Stimulated activated memory B cell treated with anti-CD40 and anti-IgM and Interleukin-4, amounts not matched to agents 10 μg/mL and 1 μg/mL and 100 μg/mL, for 72 hours (primary cell): ENCODE results near the gene ATP7B.

ENCODE experiments used
- ATAC-seq: fragments of 150-1000 bp; cut with Tn5 transposase; 2 replicates; pipeline ENCODE4 v1.10.0; 2021
- H3K27ac Mint-ChIP-seq: one replicate; pipeline ENCODE4 v1.8.0; 2022; ENCODE audit warnings: mild to moderate bottlenecking, mixed read lengths
- H3K27me3 Mint-ChIP-seq: one replicate; pipeline ENCODE4 v1.8.0; 2022; ENCODE audit warnings: mixed read lengths
- H3K36me3 Mint-ChIP-seq: one replicate; pipeline ENCODE4 v1.8.0; 2022; ENCODE audit warnings: mixed read lengths
- H3K4me1 Mint-ChIP-seq: one replicate; pipeline ENCODE4 v1.8.0; 2022; ENCODE audit warnings: mixed read lengths
- H3K4me3 Mint-ChIP-seq: one replicate; pipeline ENCODE4 v1.8.0; 2022; ENCODE audit warnings: mild to moderate bottlenecking, moderate library complexity, mixed read lengths
- H3K9me3 Mint-ChIP-seq: one replicate; pipeline ENCODE4 v1.8.0; 2022; ENCODE audit warnings: mixed read lengths

Gene ATP7B

GRCh38 chr13:51931606-51932005 lies 79.6 kb downstream of the ATP7B start:
- no peaks in the 10 kb centered on the region for H3K36me3 Mint-ChIP-seq
- H3K9me3 Mint-ChIP-seq, result no peaks in the 10 kb centered on the region
- ATAC-seq, result no peak
- H3K27ac Mint-ChIP-seq, result no peak overlapping the region
- no peak overlapping the region for H3K4me3 Mint-ChIP-seq
- H3K27me3 Mint-ChIP-seq, result peaks cover 7% of the 10 kb centered on the region
- H3K4me1 Mint-ChIP-seq, result no peaks in the 10 kb centered on the region

- no peaks in the 10 kb centered on the region for H3K4me1 Mint-ChIP-seq
- H3K4me3 Mint-ChIP-seq, result no peak overlapping the region
Measured at GRCh38 chr13:51929699-51930098, 81.6 kb downstream of the ATP7B start.

GRCh38 chr13:51928231-51928630 lies 83.0 kb downstream of the ATP7B start:
- ATAC-seq, result peak; percentile 54
- Mint-ChIP-seq H3K36me3 (no peaks in the 10 kb centered on the region), H3K27me3 (peaks cover 41% of the 10 kb centered on the region), H3K9me3 (no peaks in the 10 kb centered on the region), H3K27ac (no peak overlapping the region), H3K4me3 (no peak overlapping the region), H3K4me1 (peaks cover 10% of the 10 kb centered on the region)

More at GRCh38 chr13:51929699-51930098, 81.6 kb downstream of the ATP7B start:
- Mint-ChIP-seq H3K36me3 (no peaks in the 10 kb centered on the region), H3K27ac (no peak overlapping the region), H3K9me3 (no peaks in the 10 kb centered on the region), H3K27me3 (peaks cover 26% of the 10 kb centered on the region)
- ATAC-seq, result no peak

GRCh38 chr13:51927129-51927528 lies 84.1 kb downstream of the ATP7B start:
- Mint-ChIP-seq H3K4me1 (peaks cover 19% of the 10 kb centered on the region), H3K27ac (no peak overlapping the region), H3K4me3 (no peak overlapping the region), H3K9me3 (no peaks in the 10 kb centered on the region), H3K36me3 (no peaks in the 10 kb centered on the region), H3K27me3 (peaks cover 41% of the 10 kb centered on the region)
- ATAC-seq, result no peak

- no peak overlapping the region for H3K4me3 Mint-ChIP-seq
- H3K27me3 Mint-ChIP-seq, result peaks cover 40% of the 10 kb centered on the region
- H3K27ac Mint-ChIP-seq, result no peak overlapping the region
- ATAC-seq, result no peak
- H3K36me3 Mint-ChIP-seq, result no peaks in the 10 kb centered on the region
- H3K9me3 Mint-ChIP-seq, result no peaks in the 10 kb centered on the region
- peaks cover 24% of the 10 kb centered on the region for H3K4me1 Mint-ChIP-seq
Measured at GRCh38 chr13:51926528-51926885, 84.7 kb downstream of the ATP7B start.

- no peak for ATAC-seq
- Mint-ChIP-seq H3K9me3 (no peaks in the 10 kb centered on the region), H3K27me3 (peaks cover 40% of the 10 kb centered on the region), H3K4me1 (peaks cover 24% of the 10 kb centered on the region), H3K4me3 (no peak overlapping the region), H3K36me3 (no peaks in the 10 kb centered on the region), H3K27ac (no peak overlapping the region)
Measured at GRCh38 chr13:51925865-51926527, 85.3 kb downstream of the ATP7B start.

- H3K36me3 Mint-ChIP-seq, result no peaks in the 10 kb centered on the region
- no peak overlapping the region for H3K27ac Mint-ChIP-seq
- peaks cover 24% of the 10 kb centered on the region for H3K4me1 Mint-ChIP-seq
- no peaks in the 10 kb centered on the region for H3K9me3 Mint-ChIP-seq
- H3K4me3 Mint-ChIP-seq, result no peak overlapping the region
- peaks cover 40% of the 10 kb centered on the region for H3K27me3 Mint-ChIP-seq
- ATAC-seq, result no peak
Measured at GRCh38 chr13:51924756-51925544, 86.3 kb downstream of the ATP7B start.

- peaks cover 40% of the 10 kb centered on the region for H3K27me3 Mint-ChIP-seq
- no peaks in the 10 kb centered on the region for H3K36me3 Mint-ChIP-seq
- no peak overlapping the region for H3K27ac Mint-ChIP-seq
- peak; percentile 51 for ATAC-seq
- H3K4me1 Mint-ChIP-seq, result peaks cover 24% of the 10 kb centered on the region
- H3K4me3 Mint-ChIP-seq, result no peak overlapping the region
- H3K9me3 Mint-ChIP-seq, result no peaks in the 10 kb centered on the region
Measured at GRCh38 chr13:51923983-51924539, 87.2 kb downstream of the ATP7B start.

GRCh38 chr13:51922771-51923480 lies 88.3 kb downstream of the ATP7B start:
- Mint-ChIP-seq H3K27me3 (peaks cover 40% of the 10 kb centered on the region), H3K27ac (no peak overlapping the region), H3K4me3 (no peak overlapping the region), H3K4me1 (peaks cover 24% of the 10 kb centered on the region), H3K36me3 (no peaks in the 10 kb centered on the region), H3K9me3 (no peaks in the 10 kb centered on the region)
- no peak for ATAC-seq

GRCh38 chr13:51921790-51922740 lies 89.2 kb downstream of the ATP7B start:
- H3K9me3 Mint-ChIP-seq, result no peaks in the 10 kb centered on the region
- no peaks in the 10 kb centered on the region for H3K36me3 Mint-ChIP-seq
- ATAC-seq, result peak; percentile 43
- peaks cover 40% of the 10 kb centered on the region for H3K27me3 Mint-ChIP-seq
- no peak overlapping the region for H3K27ac Mint-ChIP-seq
- no peak overlapping the region for H3K4me3 Mint-ChIP-seq
- H3K4me1 Mint-ChIP-seq, result peaks cover 24% of the 10 kb centered on the region

- no peak overlapping the region for H3K27ac Mint-ChIP-seq
- H3K9me3 Mint-ChIP-seq, result no peaks in the 10 kb centered on the region
- peaks cover 31% of the 10 kb centered on the region for H3K27me3 Mint-ChIP-seq
- peaks cover 24% of the 10 kb centered on the region for H3K4me1 Mint-ChIP-seq
- H3K36me3 Mint-ChIP-seq, result no peaks in the 10 kb centered on the region
- H3K4me3 Mint-ChIP-seq, result no peak overlapping the region
- no peak for ATAC-seq
Measured at GRCh38 chr13:51920786-51921185, 90.5 kb downstream of the ATP7B start.

GRCh38 chr13:51920267-51920666 lies 91.0 kb downstream of the ATP7B start:
- Mint-ChIP-seq H3K27me3 (peaks cover 26% of the 10 kb centered on the region), H3K27ac (no peak overlapping the region), H3K9me3 (no peaks in the 10 kb centered on the region), H3K4me3 (no peak overlapping the region), H3K4me1 (peaks cover 24% of the 10 kb centered on the region), H3K36me3 (no peaks in the 10 kb centered on the region)
- ATAC-seq, result no peak

GRCh38 chr13:51919531-51919930 lies 91.7 kb downstream of the ATP7B start:
- H3K9me3 Mint-ChIP-seq, result no peaks in the 10 kb centered on the region
- no peak overlapping the region for H3K4me3 Mint-ChIP-seq
- peaks cover 19% of the 10 kb centered on the region for H3K27me3 Mint-ChIP-seq
- H3K36me3 Mint-ChIP-seq, result no peaks in the 10 kb centered on the region
- peaks cover 24% of the 10 kb centered on the region for H3K4me1 Mint-ChIP-seq
- H3K27ac Mint-ChIP-seq, result no peak overlapping the region
- ATAC-seq, result no peak

GRCh38 chr13:51916962-51917361 lies 94.3 kb downstream of the ATP7B start:
- H3K4me3 Mint-ChIP-seq, result no peak overlapping the region
- peaks cover 19% of the 10 kb centered on the region for H3K4me1 Mint-ChIP-seq
- no peaks in the 10 kb centered on the region for H3K9me3 Mint-ChIP-seq
- no peaks in the 10 kb centered on the region for H3K36me3 Mint-ChIP-seq
- no peak for ATAC-seq
- peaks cover 18% of the 10 kb centered on the region for H3K27me3 Mint-ChIP-seq
- H3K27ac Mint-ChIP-seq, result no peak overlapping the region
